Vagina (tissue), 2 donors: ENCODE results near the gene KNOP1.

ENCODE experiments used
- CTCF ChIP-seq, 3 experiments: fragments of 450-650 bp in 2 of 3; fragments of 200-600 bp in 1 of 3; sonication (generic) in 1 of 3; IDR thresholded peaks; one replicate each; pipeline ENCODE4 v1.5.1; 2017 to 2019; ENCODE audit warnings: antibody characterized with exemption in 3 of 3, mild to moderate bottlenecking in 2 of 3, moderate library complexity in 2 of 3
- POLR2A ChIP-seq, 2 donors: fragments of 450-650 bp; IDR thresholded peaks; one replicate each; pipeline ENCODE4 v1.6.1; 2017; ENCODE audit warnings: antibody characterized with exemption in 2 of 2, mild to moderate bottlenecking in 2 of 2, moderate library complexity in 2 of 2

GRCh38 chr16:19659554-19659953 lies 58.5 kb downstream of the KNOP1 start:
- TF ChIP-seq CTCF (IDR thresholded peaks at IDR 0.05) (no peak), POLR2A (IDR thresholded peaks at IDR 0.05) (no peak)
